AG10803 (cell line): ENCODE measurements around the gene SLC39A7.

Experiments used
- DNase-seq: peaks from one replicate; pipeline ENCODE4 v3.0.0; 2010; ENCODE audit warnings: low read depth
- H3K4me3 ChIP-seq: 2 replicates; pipeline ENCODE4 v1.5.1; 2011; ENCODE audit warnings: mild to moderate bottlenecking, low read length, control low read depth
- CTCF ChIP-seq: conservative IDR thresholded peaks from 2 replicates; pipeline ENCODE4 v1.5.1; 2011; ENCODE audit warnings: mild to moderate bottlenecking, low read length, control low read depth, inconsistent platforms

SLC39A7 gene

GRCh38 chr6:33170176-33171015 lies 30.3 kb upstream of the SLC39A7 start:
- no peak for DNase-seq

GRCh38 chr6:33171016-33171879 lies 29.4 kb upstream of the SLC39A7 start:
- H3K4me3 ChIP-seq = no peak overlapping the region
- no peak for DNase-seq
- no peak for TF ChIP-seq CTCF

More at GRCh38 chr6:33170176-33171015, 30.3 kb upstream of the SLC39A7 start:
- TF ChIP-seq CTCF = no peak
- H3K4me3 ChIP-seq = no peak overlapping the region

GRCh38 chr6:33171880-33172687 lies 28.6 kb upstream of the SLC39A7 start:
- no peak for DNase-seq
- H3K4me3 ChIP-seq = no peak overlapping the region
- TF ChIP-seq CTCF = no peak

DNA sequence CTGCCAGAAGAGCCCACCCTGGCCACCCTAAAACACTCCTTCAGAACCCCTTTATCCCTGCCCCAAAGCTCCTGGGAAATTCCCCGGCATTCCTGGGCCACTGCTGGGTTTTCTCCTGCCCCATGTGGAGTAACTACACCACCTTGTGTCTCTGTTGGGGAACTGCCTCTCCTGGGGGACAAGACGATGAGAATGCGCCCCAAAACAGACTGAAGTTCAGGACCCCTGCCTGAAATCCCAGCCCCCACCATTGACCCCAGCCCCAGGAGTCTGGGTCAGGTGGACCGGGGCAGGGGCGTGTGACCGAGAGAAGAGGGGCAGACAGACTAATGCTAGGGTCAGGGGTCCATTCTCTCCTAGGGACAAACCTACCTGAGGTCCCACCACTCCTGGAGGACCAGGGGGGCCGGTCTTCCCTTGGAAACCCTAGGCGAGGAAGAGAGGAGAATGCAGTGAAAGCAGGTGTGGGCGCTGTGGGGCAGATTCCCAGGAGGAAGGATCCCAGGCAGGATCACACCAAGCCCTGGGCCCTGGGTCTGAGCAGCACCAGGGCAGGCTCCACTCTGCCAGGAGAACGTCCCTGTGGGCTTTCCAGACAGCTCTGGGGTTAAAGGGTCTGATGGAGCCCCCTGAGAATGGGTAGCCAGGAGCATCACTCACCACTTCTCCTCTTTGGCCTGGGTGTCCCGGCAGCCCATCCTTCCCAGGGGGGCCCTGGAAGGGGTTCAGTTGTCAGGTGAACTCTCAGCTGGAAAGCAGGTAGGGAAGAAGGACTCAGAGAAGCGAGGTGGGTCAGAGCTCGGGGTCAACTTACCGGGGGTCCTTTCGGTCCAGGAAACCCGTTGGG lies 27.8 kb upstream of the SLC39A7 start:
- no peak overlapping the region for H3K4me3 ChIP-seq
- TF ChIP-seq CTCF = peak; percentile 83
- peak; percentile 41 for DNase-seq

GRCh38 chr6:33173535-33174180 lies 27.0 kb upstream of the SLC39A7 start:
- TF ChIP-seq CTCF = no peak
- H3K4me3 ChIP-seq = no peak overlapping the region
- DNase-seq = no peak

DNA sequence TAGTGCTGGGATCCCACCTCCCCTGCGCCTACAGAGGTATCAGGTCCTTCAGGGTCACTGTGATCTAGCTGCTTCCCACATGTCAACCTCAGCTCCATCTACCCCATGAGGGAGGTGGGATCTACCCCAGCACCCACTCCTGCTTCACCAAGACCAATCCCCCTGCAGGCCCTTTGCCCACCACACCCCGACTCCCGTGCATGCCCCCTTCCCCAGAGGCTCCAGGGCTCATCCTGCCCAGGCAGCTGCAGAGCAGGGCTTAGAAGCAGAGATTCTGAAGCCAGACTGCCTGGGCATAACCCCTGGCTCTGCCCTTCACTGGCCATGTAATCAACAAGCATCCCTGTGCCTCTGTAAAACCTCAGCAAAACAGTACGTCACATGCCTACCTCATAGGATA lies 25.9 kb upstream of the SLC39A7 start:
- no peak for TF ChIP-seq CTCF
- DNase-seq = no peak
- H3K4me3 ChIP-seq = no peak overlapping the region
